MM.1S (cell line): ENCODE data around the gene ARFGEF2.

Experiments
- DNase-seq: peaks from one replicate; pipeline ENCODE4 v3.0.0-alpha.2; 2015
- H2AFZ ChIP-seq: fragments of 300-600 bp; sonication (generic); 2 replicates; pipeline ENCODE4 v1.6.0; 2016; ENCODE audit warnings: antibody characterized with exemption, low read length
- H3F3A ChIP-seq: fragments of 300-600 bp; sonication (generic); 2 replicates; pipeline ENCODE4 v1.6.1; 2016; ENCODE audit warnings: mild to moderate bottlenecking, antibody characterized with exemption, low read length, moderate library complexity, mixed read lengths; ENCODE audit not compliant: insufficient read depth
- H3K27ac ChIP-seq: fragments of 300-600 bp; sonication (generic); 2 replicates; pipeline ENCODE4 v1.5.1; 2016; ENCODE audit warnings: mild to moderate bottlenecking, low read length
- H3K27me3 ChIP-seq: fragments of 300-600 bp; sonication (generic); replicated peaks from 2 replicates; pipeline ENCODE4 v1.6.0; 2016; ENCODE audit warnings: low read length; ENCODE audit not compliant: insufficient read depth
- H3K36me3 ChIP-seq: fragments of 300-600 bp; sonication (generic); replicated peaks from 2 replicates; pipeline ENCODE4 v1.6.1; 2016; ENCODE audit warnings: mild to moderate bottlenecking, low read length, mixed read lengths; ENCODE audit not compliant: insufficient read depth
- H3K4me1 ChIP-seq: fragments of 300-600 bp; sonication (generic); 2 replicates; pipeline ENCODE4 v1.6.1; 2016; ENCODE audit warnings: low read length, mixed read lengths
- H3K4me2 ChIP-seq: fragments of 300-600 bp; sonication (generic); 2 replicates; pipeline ENCODE4 v1.6.0; 2016; ENCODE audit warnings: low read depth, low read length
- H3K4me3 ChIP-seq: fragments of 300-600 bp; sonication (generic); 2 replicates; pipeline ENCODE4 v1.5.1; 2016; ENCODE audit warnings: low read length, mixed read lengths
- H3K79me2 ChIP-seq: fragments of 300-600 bp; sonication (generic); 2 replicates; pipeline ENCODE4 v1.6.1; 2016; ENCODE audit warnings: mixed run types, low read length, mixed read lengths
- H3K9ac ChIP-seq: fragments of 300-600 bp; sonication (generic); 2 replicates; pipeline ENCODE4 v1.6.1; 2016; ENCODE audit warnings: low read length, mixed read lengths
- H3K9me2 ChIP-seq: fragments of 300-600 bp; sonication (generic); replicated peaks from 2 replicates; pipeline ENCODE4 v1.6.1; 2016; ENCODE audit warnings: mild to moderate bottlenecking, low read length, mixed read lengths; ENCODE audit not compliant: insufficient read depth
- H3K9me3 ChIP-seq: fragments of 300-600 bp; sonication (generic); replicated peaks from 2 replicates; pipeline ENCODE4 v1.6.1; 2016; ENCODE audit warnings: mild to moderate bottlenecking, low read length, mixed read lengths; ENCODE audit not compliant: insufficient read depth
- H4K20me1 ChIP-seq: fragments of 300-600 bp; sonication (generic); 2 replicates; pipeline ENCODE4 v1.6.1; 2016; ENCODE audit warnings: mild to moderate bottlenecking, low read length, moderate library complexity, mixed read lengths; ENCODE audit not compliant: insufficient read depth
- EZH2 ChIP-seq: fragments of 300-600 bp; sonication (generic); optimal IDR thresholded peaks from 2 replicates; pipeline ENCODE3; 2017; ENCODE audit warnings: low read depth, mild to moderate bottlenecking, antibody characterized with exemption, low read length, mixed read lengths
- EZH2phosphoT487 ChIP-seq: fragments of 300-600 bp; sonication (generic); IDR thresholded peaks from 2 replicates; pipeline ENCODE4 v1.6.1; 2018; ENCODE audit warnings: antibody characterized with exemption, low read length
- TF ChIP-seq, protein P1 (sequence below): fragments of 300-600 bp; sonication (generic); IDR thresholded peaks from 2 replicates; pipeline ENCODE4 v1.5.1; 2016; ENCODE audit warnings: antibody characterized with exemption, low read length, mixed read lengths

The ARFGEF2 gene

DNA sequence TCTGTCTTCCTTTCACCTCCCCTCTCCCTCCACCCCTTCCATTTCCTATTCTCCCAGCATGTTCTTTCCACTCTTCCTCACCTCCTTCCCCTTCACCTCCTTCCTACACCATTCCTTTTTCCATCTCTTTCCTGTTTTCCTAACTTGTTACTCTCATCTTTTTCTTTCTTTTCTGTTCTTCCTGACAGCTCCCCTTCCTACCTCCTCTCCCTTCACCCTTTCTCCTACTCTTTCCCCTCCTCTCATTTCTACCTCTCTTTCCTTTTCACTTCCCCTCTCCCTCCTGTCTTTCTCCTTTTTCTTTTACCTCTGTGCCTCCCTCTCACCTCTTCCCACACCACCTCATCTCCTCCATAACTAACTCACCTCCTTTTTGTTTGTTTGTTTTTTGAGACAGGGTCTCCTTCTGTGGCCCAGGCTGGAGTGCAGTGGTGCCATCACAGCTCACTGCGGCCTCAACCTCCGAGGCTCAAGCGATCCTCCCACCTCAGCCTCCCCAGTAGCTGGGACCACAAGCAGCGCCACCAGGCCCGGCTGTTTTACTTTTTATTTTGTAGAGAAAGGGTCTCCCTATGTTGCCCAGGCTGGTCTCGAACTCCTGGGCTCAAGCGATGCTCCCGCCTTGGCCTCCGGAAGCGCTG, 864 bp upstream of the ARFGEF2 start:
- H3K9me3 ChIP-seq, result no peaks in the 10 kb centered on the region
- H3F3A ChIP-seq, result peaks cover 37% of the 10 kb centered on the region
- H3K4me1 ChIP-seq, result peaks cover 19% of the 10 kb centered on the region
- H3K79me2 ChIP-seq, result peaks cover 41% of the 10 kb centered on the region
- H3K9me2 ChIP-seq, result no peaks in the 10 kb centered on the region
- no peaks in the 10 kb centered on the region for H4K20me1 ChIP-seq
- H3K4me2 ChIP-seq, result peak overlapping the region; percentile 84
- TF ChIP-seq EZH2 (no peak), EZH2phosphoT487 (no peak)
- TF ChIP-seq, protein P1, sequence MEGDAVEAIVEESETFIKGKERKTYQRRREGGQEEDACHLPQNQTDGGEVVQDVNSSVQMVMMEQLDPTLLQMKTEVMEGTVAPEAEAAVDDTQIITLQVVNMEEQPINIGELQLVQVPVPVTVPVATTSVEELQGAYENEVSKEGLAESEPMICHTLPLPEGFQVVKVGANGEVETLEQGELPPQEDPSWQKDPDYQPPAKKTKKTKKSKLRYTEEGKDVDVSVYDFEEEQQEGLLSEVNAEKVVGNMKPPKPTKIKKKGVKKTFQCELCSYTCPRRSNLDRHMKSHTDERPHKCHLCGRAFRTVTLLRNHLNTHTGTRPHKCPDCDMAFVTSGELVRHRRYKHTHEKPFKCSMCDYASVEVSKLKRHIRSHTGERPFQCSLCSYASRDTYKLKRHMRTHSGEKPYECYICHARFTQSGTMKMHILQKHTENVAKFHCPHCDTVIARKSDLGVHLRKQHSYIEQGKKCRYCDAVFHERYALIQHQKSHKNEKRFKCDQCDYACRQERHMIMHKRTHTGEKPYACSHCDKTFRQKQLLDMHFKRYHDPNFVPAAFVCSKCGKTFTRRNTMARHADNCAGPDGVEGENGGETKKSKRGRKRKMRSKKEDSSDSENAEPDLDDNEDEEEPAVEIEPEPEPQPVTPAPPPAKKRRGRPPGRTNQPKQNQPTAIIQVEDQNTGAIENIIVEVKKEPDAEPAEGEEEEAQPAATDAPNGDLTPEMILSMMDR, result no peak
- peak overlapping the region; percentile 94 for H2AFZ ChIP-seq
- no peaks in the 10 kb centered on the region for H3K36me3 ChIP-seq
- no peak for DNase-seq
- H3K27me3 ChIP-seq, result no peaks in the 10 kb centered on the region
- peak overlapping the region; percentile 80 for H3K4me3 ChIP-seq
- H3K27ac ChIP-seq, result peak overlapping the region; percentile 83; the same call in 1 of the 2 replicates
- H3K9ac ChIP-seq, result peak overlapping the region; percentile 78

DNA sequence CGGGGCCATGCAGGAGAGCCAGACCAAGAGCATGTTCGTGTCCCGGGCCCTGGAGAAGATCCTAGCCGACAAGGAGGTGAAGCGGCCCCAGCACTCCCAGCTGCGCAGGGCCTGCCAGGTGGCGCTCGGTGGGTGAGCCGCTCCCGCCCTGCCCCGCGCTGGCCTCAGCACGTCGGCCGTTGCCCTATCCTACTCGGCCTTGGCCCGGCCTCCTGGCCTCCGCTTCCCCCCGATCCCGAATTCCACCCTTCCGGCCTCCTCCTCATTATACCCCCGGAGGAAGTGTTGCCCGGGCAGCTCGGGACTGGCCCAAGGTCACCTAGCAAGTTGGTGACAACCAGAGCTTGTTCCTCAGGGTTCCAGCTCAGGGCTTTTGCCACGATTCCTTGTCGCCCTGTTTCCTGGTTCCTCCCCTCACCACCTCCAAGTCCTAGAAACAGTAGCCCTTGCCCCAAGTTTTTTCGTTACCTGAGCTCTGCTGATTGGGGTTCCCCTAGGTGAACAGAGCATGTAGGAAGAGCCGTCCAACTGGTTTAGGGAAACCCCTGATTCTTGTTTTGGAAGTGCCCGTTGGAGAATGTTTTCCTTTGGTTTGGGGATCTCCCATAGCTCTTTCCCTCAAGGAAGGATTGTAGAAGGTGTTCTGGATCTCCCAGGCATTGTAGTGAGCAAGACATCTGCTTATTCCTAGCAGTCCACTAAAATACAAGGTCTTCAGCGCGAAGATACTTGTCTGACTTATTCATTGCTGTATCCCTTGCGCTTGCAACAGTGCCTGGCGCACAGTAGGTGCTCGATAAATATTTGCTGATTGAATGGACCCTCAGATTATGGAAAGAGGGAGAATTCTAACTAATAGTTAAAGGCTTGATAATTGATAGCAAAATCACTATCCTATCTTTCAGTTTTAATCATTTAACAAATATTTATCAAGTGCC, 641 bp downstream of the ARFGEF2 start:
- Histone ChIP-seq H3K9ac (peak overlapping the region; percentile 86), H3K9me3 (no peaks in the 10 kb centered on the region), H3K4me3 (peak overlapping the region; percentile 80), H3K79me2 (peaks cover 56% of the 10 kb centered on the region), H3K27me3 (no peaks in the 10 kb centered on the region), H3K4me1 (peaks cover 32% of the 10 kb centered on the region), H3K27ac (peak overlapping the region; percentile 83), H2AFZ (peak overlapping the region; percentile 42; the same call in 1 of the 2 replicates), H3K4me2 (peak overlapping the region; percentile 79), H3K36me3 (no peaks in the 10 kb centered on the region), H3F3A (peaks cover 37% of the 10 kb centered on the region), H4K20me1 (peaks cover 12% of the 10 kb centered on the region), H3K9me2 (no peaks in the 10 kb centered on the region)
- peak; percentile 41 for DNase-seq
- TF ChIP-seq EZH2phosphoT487 (no peak), EZH2 (no peak)
- TF ChIP-seq, protein P1, result no peak

DNA sequence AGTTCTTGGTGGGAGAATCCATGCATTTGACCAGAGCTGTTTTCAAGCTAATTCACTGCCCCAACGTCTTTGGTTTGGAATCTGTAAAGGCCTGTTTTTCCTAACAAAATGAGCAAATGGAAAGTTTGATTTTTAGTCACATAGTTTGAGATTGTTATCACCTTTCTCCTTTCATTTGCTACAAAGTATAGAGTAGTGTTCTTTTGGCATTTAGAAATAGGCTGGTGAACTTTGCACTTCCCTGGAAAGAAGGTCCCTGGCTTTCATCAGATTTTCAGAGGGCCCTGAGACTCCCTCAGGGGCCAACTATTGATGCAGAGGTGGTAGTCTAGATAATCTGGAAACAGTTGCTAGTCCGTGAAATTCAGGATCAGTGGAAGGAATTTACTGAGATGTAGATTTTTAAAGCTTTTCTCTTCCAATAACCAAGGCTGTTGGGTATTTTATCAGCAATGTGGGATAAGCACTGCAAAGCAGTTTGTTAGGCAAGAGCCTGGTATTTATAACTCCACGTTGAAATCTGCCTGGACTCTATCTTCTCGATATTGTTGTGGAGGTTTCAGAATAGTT, 1.7 kb downstream of the ARFGEF2 start:
- Histone ChIP-seq H4K20me1 (peaks cover 12% of the 10 kb centered on the region), H2AFZ (no peak overlapping the region), H3F3A (peaks cover 37% of the 10 kb centered on the region), H3K4me3 (peak overlapping the region; percentile 80), H3K79me2 (peaks cover 66% of the 10 kb centered on the region), H3K27ac (peak overlapping the region; percentile 83), H3K4me1 (peaks cover 32% of the 10 kb centered on the region), H3K4me2 (peak overlapping the region; percentile 79), H3K9me2 (no peaks in the 10 kb centered on the region), H3K9ac (peak overlapping the region; percentile 86), H3K36me3 (no peaks in the 10 kb centered on the region), H3K9me3 (no peaks in the 10 kb centered on the region), H3K27me3 (no peaks in the 10 kb centered on the region)
- TF ChIP-seq EZH2 (no peak), EZH2phosphoT487 (no peak)
- TF ChIP-seq, protein P1, result no peak
- no peak for DNase-seq
